Measurements from ENCODE around the gene AGRN. TPM values are rescaled to one million over a fixed set of nuclear protein-coding genes. Genes with fewer than 3 reads are reported as not detected.

Gene AGRN
- total and polyA plus RNA-seq, 5 donors from 2014 or later: 0.06 to 4.2 (median 0.29) TPM; not detected in 1

DNA sequence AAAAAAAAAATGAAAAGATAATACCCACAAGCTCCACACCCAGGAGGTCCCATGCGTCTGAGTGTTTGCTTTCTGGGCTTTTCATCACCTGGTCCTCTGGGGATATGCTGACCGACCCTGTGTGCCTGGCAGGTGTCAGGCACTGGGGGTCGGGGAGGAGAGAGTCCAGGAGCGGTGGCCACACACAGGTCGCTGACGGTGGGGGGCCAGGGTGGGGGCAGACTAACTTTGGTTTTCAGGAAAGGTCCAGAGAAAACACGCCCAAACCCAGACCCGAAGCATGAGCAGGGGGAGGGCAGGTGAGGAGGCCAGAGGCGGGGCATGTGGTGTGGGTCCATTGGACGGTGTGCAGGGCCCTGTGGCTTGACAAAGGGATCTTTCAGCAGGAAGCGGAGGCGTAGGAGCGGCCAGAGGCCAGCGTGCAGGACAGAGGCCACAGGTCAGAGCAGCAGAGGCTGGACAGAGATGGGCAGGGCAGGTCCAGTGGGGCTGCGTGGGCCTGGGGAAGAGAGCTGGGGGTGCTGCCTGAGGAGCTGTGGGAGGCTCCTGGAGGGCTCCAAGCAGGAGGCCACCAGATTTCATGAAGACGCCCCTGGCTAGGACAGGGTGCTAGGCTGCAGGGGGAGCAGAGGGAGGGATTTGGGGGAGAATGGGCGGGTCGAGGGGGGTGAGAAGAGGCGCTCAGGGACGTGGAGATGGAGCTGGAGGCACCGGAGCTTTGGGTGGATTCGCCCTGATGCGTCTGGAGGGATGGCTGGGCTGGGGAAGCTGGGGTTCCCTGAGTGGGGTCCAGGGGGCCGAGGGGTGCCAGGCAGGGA, 38.4 kb downstream of the AGRN start:
- no peaks in the 10 kb centered on the region for H3K36me3 ChIP-seq (ENCODE audit: control insufficient read depth, insufficient read depth, low read length)
- peaks cover 22% of the 10 kb centered on the region for H3K4me1 ChIP-seq (ENCODE audit: control insufficient read depth, insufficient read depth, low read length, poor library complexity, severe bottlenecking)
- ATAC-seq (ENCODE audit: low read depth in 2 of 2): no peak
- Mint-ChIP-seq H3K4me1 (peaks cover 0 to 12% (median 0%) of the 10 kb centered on the region in 4 donors), H3K27ac (no peak overlapping the region), H3K9me3 (no peaks in the 10 kb centered on the region), H3K4me3 (peak overlapping the region; percentile 66 to 82 (median 76)), H3K27me3 (peaks cover 24% of the 10 kb centered on the region), H3K36me3 (no peaks in the 10 kb centered on the region)
- H3K9me3 ChIP-seq (ENCODE audit: control insufficient read depth in 2 of 2, low read length in 2 of 2): no peaks in the 10 kb centered on the region
- no peak overlapping the region for H3K27ac ChIP-seq (ENCODE audit: insufficient read depth, low read length, poor library complexity, severe bottlenecking)
- DNase-seq: no peak
- H3K4me3 ChIP-seq (ENCODE audit: low read depth, low read length): no peak overlapping the region
- no peaks in the 10 kb centered on the region for H3K27me3 ChIP-seq (ENCODE audit: control insufficient read depth, insufficient read depth, low read length)

DNA sequence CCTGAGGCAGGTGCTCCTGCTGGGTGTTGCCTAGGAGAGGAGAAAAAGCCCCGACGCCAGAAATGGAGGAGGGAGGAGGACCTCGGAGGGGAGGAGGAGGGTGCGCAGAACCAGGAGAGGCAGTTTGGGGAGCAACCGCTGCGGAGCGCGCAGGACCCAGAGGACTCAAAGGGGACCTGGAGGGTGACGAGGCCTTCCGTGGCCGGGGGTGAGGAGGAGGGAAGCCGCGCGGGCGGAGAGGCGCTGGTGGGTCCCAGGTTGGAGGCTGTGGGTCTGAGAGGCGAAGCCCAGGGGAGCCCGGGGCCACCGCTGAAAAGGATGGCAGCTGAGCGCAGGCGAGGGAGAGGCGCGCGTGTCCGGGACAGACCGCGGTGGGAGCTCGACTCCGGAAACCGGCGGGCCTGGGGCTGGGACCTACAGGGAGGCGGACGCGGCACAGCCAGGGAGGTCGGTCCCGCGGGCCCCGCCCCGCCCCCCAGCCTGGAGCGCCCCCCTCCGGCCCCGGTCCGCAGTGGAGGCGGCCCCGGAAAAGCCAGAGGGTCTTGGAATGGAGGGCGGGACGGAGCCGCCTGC, 39.1 kb downstream of the AGRN start:
- peaks cover 0 to 14% (median 0%) of the 10 kb centered on the region in 4 donors for H3K4me1 Mint-ChIP-seq
- Histone ChIP-seq H3K4me1 (ENCODE audit: control insufficient read depth, insufficient read depth, low read length, poor library complexity, severe bottlenecking) (peaks cover 29% of the 10 kb centered on the region), H3K9me3 (ENCODE audit: control insufficient read depth in 2 of 2, low read length in 2 of 2) (no peaks in the 10 kb centered on the region), H3K36me3 (ENCODE audit: control insufficient read depth, insufficient read depth, low read length) (no peaks in the 10 kb centered on the region), H3K4me3 (ENCODE audit: low read depth, low read length) (no peak overlapping the region), H3K27ac (ENCODE audit: insufficient read depth, low read length, poor library complexity, severe bottlenecking) (no peak overlapping the region), H3K27me3 (ENCODE audit: control insufficient read depth, insufficient read depth, low read length) (no peaks in the 10 kb centered on the region)
- DNase-seq (peak in 2 of 3 donors; percentile 35 to 45), ATAC-seq (ENCODE audit: low read depth in 2 of 2) (peak; percentile 6 to 14)
- H3K27me3 Mint-ChIP-seq: peaks cover 24% of the 10 kb centered on the region
- H3K27ac Mint-ChIP-seq: no peak overlapping the region
- H3K36me3 Mint-ChIP-seq: no peaks in the 10 kb centered on the region
- H3K4me3 Mint-ChIP-seq: peak overlapping the region; percentile 66 to 82 (median 76)
- no peaks in the 10 kb centered on the region for H3K9me3 Mint-ChIP-seq

DNA sequence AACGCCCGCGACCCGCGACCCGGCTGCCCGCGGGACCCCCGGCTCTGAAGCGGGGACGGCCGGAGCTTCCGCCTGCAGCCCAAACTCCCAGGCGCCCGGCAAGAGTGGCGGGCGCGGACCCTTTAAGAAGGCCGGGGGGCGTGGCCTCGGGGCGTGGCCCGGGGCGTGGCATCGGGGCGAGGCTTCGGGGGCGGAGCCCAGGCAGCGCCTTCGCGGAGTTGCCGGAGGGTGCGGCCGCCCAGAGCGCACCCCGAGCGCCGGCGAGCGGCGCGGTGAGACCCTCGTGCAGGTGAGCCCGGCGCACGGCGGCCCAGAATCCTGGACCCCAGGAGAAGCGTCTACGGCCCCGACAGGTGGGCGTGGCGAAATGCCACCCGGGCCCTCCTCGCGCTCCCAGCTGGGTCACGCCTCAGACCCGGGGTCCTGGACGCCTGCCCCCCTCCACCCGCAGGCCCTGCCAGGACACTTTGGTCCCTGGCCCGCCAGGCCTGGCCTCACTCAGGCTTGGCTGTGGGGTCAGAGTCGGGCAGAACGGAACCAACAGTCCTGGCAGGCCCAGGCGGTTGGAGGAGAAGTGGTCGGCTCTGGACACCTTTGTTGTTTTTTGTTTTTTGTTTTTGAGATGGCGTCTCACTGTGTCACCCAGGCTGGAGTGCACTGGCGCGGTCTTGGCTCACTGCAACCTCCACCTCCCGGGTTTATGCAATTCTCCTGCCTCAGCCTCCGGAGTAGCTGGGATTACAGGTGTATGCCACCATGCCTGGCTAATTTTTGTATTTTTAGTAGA, 39.8 kb downstream of the AGRN start:
- H3K27me3 Mint-ChIP-seq: peaks cover 24% of the 10 kb centered on the region

DNA sequence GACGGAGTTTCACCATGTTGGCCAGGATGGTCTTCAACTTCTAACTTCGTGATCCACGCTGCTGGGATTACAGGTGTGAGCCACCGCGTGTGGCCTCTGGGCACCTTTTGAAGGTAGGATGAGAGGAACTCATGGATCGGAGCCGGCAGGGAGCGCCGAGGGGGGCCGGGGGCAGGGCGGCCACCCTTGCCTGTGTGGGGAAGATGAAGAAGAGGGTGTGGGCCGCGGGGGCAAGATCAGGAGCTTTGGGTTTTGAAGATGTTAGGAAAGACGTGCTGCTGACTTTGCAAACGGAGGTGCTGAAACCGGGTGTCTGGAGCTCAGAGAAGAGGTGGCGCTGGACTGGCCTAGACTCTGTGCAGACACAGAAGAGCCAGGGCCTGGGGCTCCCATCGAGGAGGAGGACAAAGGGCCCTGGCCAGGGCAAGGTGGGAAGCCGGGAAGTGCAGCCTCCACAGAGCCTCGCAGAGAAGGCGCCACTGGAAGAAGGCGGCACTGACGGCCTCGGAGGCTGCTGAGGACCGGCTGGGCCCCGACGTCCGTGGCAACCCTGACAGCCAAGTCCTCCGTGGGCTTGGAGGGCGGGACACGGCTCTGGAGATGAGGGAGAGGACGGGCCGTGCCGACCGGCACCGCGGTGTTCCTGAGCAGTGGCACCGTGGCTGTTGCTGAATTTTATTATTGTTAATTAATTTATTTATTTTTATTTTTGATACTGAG, 40.5 kb downstream of the AGRN start:
- Mint-ChIP-seq H3K27me3 (peaks cover 24% of the 10 kb centered on the region), H3K4me3 (peak overlapping the region in 2 of 4 donors; percentile 53 to 68), H3K4me1 (peaks cover 0 to 16% (median under 1%) of the 10 kb centered on the region in 4 donors), H3K27ac (peak overlapping the region in 1 of 3 donors; percentile 52), H3K36me3 (no peaks in the 10 kb centered on the region), H3K9me3 (no peaks in the 10 kb centered on the region)
- Histone ChIP-seq H3K27ac (ENCODE audit: insufficient read depth, low read length, poor library complexity, severe bottlenecking) (no peak overlapping the region), H3K36me3 (ENCODE audit: control insufficient read depth, insufficient read depth, low read length) (no peaks in the 10 kb centered on the region), H3K27me3 (ENCODE audit: control insufficient read depth, insufficient read depth, low read length) (no peaks in the 10 kb centered on the region), H3K4me1 (ENCODE audit: control insufficient read depth, insufficient read depth, low read length, poor library complexity, severe bottlenecking) (peaks cover 35% of the 10 kb centered on the region), H3K4me3 (ENCODE audit: low read depth, low read length) (no peak overlapping the region), H3K9me3 (ENCODE audit: control insufficient read depth in 2 of 2, low read length in 2 of 2) (no peaks in the 10 kb centered on the region)
- DNase-seq (no peak), ATAC-seq (ENCODE audit: low read depth in 2 of 2) (no peak)

More for the DNA sequence above, 39.8 kb downstream of the AGRN start:
- no peaks in the 10 kb centered on the region for H3K9me3 Mint-ChIP-seq
- ATAC-seq (ENCODE audit: low read depth in 2 of 2): peak; percentile 71 to 76
- no peaks in the 10 kb centered on the region for H3K36me3 ChIP-seq (ENCODE audit: control insufficient read depth, insufficient read depth, low read length)
- H3K4me1 Mint-ChIP-seq: peaks cover 0 to 16% (median 0%) of the 10 kb centered on the region in 4 donors
- no peak overlapping the region for H3K27ac Mint-ChIP-seq
- no peaks in the 10 kb centered on the region for H3K36me3 Mint-ChIP-seq
- no peaks in the 10 kb centered on the region for H3K27me3 ChIP-seq (ENCODE audit: control insufficient read depth, insufficient read depth, low read length)
- peaks cover 35% of the 10 kb centered on the region for H3K4me1 ChIP-seq (ENCODE audit: control insufficient read depth, insufficient read depth, low read length, poor library complexity, severe bottlenecking)
- H3K27ac ChIP-seq (ENCODE audit: insufficient read depth, low read length, poor library complexity, severe bottlenecking): no peak overlapping the region
- no peaks in the 10 kb centered on the region for H3K9me3 ChIP-seq (ENCODE audit: control insufficient read depth in 2 of 2, low read length in 2 of 2)
- peak; percentile 81 to 87 (median 84) for DNase-seq
- no peak overlapping the region for H3K4me3 ChIP-seq (ENCODE audit: low read depth, low read length)
- H3K4me3 Mint-ChIP-seq: peak overlapping the region in 2 of 4 donors; percentile 53 to 68

DNA sequence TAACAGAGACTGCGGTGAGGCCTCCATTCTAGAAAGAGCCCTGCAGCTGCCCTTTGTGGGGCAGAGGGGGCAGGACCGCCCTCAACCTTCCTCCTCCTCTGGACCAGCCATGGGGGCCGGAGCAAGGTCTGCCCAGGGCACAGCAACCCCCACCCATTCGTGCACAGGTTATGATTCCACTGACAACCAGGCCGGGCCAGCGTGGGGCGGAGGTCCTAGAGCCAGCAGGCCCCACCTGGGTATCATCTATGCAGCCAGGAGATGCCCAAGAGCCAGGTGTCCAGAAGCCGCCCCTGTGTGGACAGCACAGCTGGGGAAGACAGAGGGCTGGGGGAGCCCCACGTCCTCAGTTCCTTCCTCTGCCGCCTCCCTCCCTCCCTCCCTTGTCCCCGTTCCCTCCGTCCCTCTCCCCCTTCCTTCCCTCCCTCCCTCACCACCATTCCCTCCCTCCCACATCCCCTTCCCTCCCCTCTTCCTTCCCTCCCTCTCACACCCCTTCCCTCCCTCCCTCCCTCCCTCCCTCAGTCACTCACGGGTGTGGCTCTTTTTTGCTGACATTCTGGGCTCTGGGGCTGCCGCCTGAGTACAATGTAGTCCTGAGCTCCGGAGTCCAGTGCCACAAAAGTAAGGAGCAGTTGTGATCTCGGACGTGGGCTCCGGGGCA, 41.9 kb downstream of the AGRN start:
- H3K36me3 ChIP-seq (ENCODE audit: control insufficient read depth, insufficient read depth, low read length): no peaks in the 10 kb centered on the region
- Mint-ChIP-seq H3K36me3 (no peaks in the 10 kb centered on the region), H3K9me3 (no peaks in the 10 kb centered on the region), H3K27me3 (peaks cover 24% of the 10 kb centered on the region), H3K4me3 (peak overlapping the region in 1 of 4 donors; percentile 73), H3K27ac (no peak overlapping the region), H3K4me1 (peaks cover 0 to 21% (median 2%) of the 10 kb centered on the region in 4 donors)
- DNase-seq: no peak
- no peak for ATAC-seq (ENCODE audit: low read depth in 2 of 2)
- H3K27ac ChIP-seq (ENCODE audit: insufficient read depth, low read length, poor library complexity, severe bottlenecking): no peak overlapping the region
- H3K9me3 ChIP-seq (ENCODE audit: control insufficient read depth in 2 of 2, low read length in 2 of 2): no peaks in the 10 kb centered on the region
- H3K27me3 ChIP-seq (ENCODE audit: control insufficient read depth, insufficient read depth, low read length): no peaks in the 10 kb centered on the region
- peaks cover 35% of the 10 kb centered on the region for H3K4me1 ChIP-seq (ENCODE audit: control insufficient read depth, insufficient read depth, low read length, poor library complexity, severe bottlenecking)
- no peak overlapping the region for H3K4me3 ChIP-seq (ENCODE audit: low read depth, low read length)

DNA sequence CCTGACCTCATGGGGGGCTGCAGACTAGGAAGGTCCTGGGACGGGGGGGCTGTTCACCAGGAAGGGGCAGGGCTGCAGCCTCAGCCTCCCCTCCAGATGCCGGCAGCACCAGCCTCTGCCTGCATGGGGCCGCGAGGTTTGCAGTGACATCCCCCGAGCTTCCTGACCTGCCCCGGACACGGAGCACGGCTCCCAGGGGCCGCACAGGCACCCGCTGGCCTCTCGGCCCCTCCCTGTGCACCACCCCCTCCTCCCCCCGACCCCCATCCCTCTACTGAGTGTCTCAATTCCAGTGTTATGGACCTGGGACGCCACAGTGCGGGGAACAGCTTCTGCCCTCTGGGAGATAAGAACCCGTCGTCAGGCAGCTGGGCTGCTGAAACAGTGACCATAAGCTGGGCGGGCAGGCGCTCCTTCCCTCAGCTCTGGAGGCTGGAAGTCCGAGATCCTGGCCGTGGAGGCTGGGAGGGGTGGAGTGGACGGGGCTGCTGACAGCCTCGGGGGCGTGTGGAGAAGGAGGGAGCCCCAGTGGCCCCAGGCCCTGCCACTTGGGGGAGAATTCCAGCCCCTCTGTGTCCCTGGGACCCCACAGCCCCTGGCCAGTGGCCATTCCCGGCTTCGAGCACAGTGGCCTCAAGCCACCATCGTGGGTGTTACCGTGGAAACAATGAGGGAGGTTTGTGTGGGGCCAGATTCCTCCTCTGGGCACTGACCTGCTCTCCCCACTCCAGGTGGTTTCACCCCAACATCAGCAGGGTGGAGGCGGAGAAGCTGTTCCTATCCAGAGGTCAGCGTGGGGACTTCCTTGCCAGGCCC, 42.6 kb downstream of the AGRN start:
- peaks cover 35% of the 10 kb centered on the region for H3K4me1 ChIP-seq (ENCODE audit: control insufficient read depth, insufficient read depth, low read length, poor library complexity, severe bottlenecking)
- no peak overlapping the region for H3K4me3 Mint-ChIP-seq
- no peak overlapping the region for H3K27ac ChIP-seq (ENCODE audit: insufficient read depth, low read length, poor library complexity, severe bottlenecking)
- no peaks in the 10 kb centered on the region for H3K9me3 Mint-ChIP-seq
- peaks cover 0 to 21% (median 2%) of the 10 kb centered on the region in 4 donors for H3K4me1 Mint-ChIP-seq
- peaks cover 24% of the 10 kb centered on the region for H3K27me3 Mint-ChIP-seq
- no peaks in the 10 kb centered on the region for H3K36me3 Mint-ChIP-seq
- DNase-seq (no peak), ATAC-seq (ENCODE audit: low read depth in 2 of 2) (no peak)
- H3K27ac Mint-ChIP-seq: peak overlapping the region in 1 of 3 donors; percentile 5
- H3K27me3 ChIP-seq (ENCODE audit: control insufficient read depth, insufficient read depth, low read length): no peaks in the 10 kb centered on the region
- no peak overlapping the region for H3K4me3 ChIP-seq (ENCODE audit: low read depth, low read length)
- H3K9me3 ChIP-seq (ENCODE audit: control insufficient read depth in 2 of 2, low read length in 2 of 2): no peaks in the 10 kb centered on the region
- H3K36me3 ChIP-seq (ENCODE audit: control insufficient read depth, insufficient read depth, low read length): no peaks in the 10 kb centered on the region

All from CD4-positive, CD25-positive, alpha-beta regulatory T cell (primary cell).